Thymus (tissue), 14 donors: ENCODE measurements around the gene FBXO5. TPM values are rescaled to one million over a fixed set of nuclear protein-coding genes. Genes with fewer than 3 reads are reported as not detected.
A peak's percentile ranks its signal among the peaks of the same experiment; 100 is the strongest.

Experiments
- DNase-seq, 9 donors: peaks; one replicate each; pipeline ENCODE4 v3.0.0-alpha.2; 2013; ENCODE audit warnings: low spot score in 9 of 9, low read depth in 6 of 9, missing footprints in 1 of 9
- H3K27ac ChIP-seq, 2 donors: one replicate each; pipeline ENCODE4 v1.5.1; 2013; ENCODE audit warnings: control low read depth in 1 of 2, low read depth in 1 of 2, low read length in 1 of 2, mild to moderate bottlenecking in 1 of 2, moderate library complexity in 1 of 2
- H3K27me3 ChIP-seq, 2 donors: one replicate each; pipeline ENCODE4 v1.5.1; 2013; ENCODE audit warnings: low read length in 1 of 2; ENCODE audit not compliant: control insufficient read depth in 2 of 2, insufficient read depth in 1 of 2
- H3K36me3 ChIP-seq, 2 donors: one replicate each; pipeline ENCODE4 v1.5.1; 2013; ENCODE audit warnings: low read length in 1 of 2, mild to moderate bottlenecking in 1 of 2, moderate library complexity in 1 of 2; ENCODE audit not compliant: control insufficient read depth in 2 of 2, insufficient read depth in 2 of 2
- H3K4me1 ChIP-seq, 2 donors: one replicate each; pipeline ENCODE4 v1.5.1; 2013; ENCODE audit warnings: low read length in 2 of 2; ENCODE audit not compliant: control insufficient read depth in 2 of 2, insufficient read depth in 2 of 2
- H3K4me3 ChIP-seq, 2 donors: one replicate each; pipeline ENCODE4 v1.5.1; 2013; ENCODE audit warnings: low read length in 2 of 2, control low read depth in 1 of 2, mild to moderate bottlenecking in 1 of 2
- H3K9me3 ChIP-seq, 2 donors: one replicate each; pipeline ENCODE4 v1.5.1; 2013; ENCODE audit warnings: low read length in 1 of 2, mild to moderate bottlenecking in 1 of 2; ENCODE audit not compliant: control insufficient read depth in 2 of 2, insufficient read depth in 1 of 2
- WGBS: extraction: QIAGEN DNeasy Blood & Tissue Kit; methylation state at CpG from one replicate; pipeline ENCODE4 v1.1.7; 2013; 5-methylcytosine and 5-hydroxymethylcytosine counted together
- long read RNA-seq, 10 donors: transcript quantifications; one replicate each; lab custom pipeline, GENCODE V29; 2026
- polyA plus RNA-seq: library from polyadenylated mRNA; stranded (reverse); fragments of 200-250 nt; gene quantifications from one replicate; pipeline ENCODE4 v1.2.3, GENCODE V29; 2013
- total RNA-seq: library from RNA; stranded (reverse); fragments of 120-200 nt; gene quantifications from one replicate; pipeline ENCODE4 v1.2.4, GENCODE V29; 2013
- donor health status: healthy.

The FBXO5 gene, protein sequence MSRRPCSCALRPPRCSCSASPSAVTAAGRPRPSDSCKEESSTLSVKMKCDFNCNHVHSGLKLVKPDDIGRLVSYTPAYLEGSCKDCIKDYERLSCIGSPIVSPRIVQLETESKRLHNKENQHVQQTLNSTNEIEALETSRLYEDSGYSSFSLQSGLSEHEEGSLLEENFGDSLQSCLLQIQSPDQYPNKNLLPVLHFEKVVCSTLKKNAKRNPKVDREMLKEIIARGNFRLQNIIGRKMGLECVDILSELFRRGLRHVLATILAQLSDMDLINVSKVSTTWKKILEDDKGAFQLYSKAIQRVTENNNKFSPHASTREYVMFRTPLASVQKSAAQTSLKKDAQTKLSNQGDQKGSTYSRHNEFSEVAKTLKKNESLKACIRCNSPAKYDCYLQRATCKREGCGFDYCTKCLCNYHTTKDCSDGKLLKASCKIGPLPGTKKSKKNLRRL
- total RNA-seq (32.6 TPM), polyA plus RNA-seq (6.4 TPM)
- long read RNA-seq, donor 1, partial matches to known transcripts: 0 of 1 reads
- long read RNA-seq, donor 1, other reads (novel, unspliced or antisense): 0 of 1 reads
- long read RNA-seq, donor 2: 0 reads
- long read RNA-seq, donor 3, partial matches to known transcripts: 29 of 39 reads
- long read RNA-seq, donor 3, other reads (novel, unspliced or antisense): 0 of 39 reads
- long read RNA-seq, donor 4, partial matches to known transcripts: 20 of 24 reads
- long read RNA-seq, donor 4, other reads (novel, unspliced or antisense): 0 of 24 reads
- long read RNA-seq, donor 5, transcript FBXO5-201 (5 exons, 2,037 nt): major isoform, 8 of 16 reads
- long read RNA-seq, donor 5, partial matches to known transcripts: 0 of 16 reads
- long read RNA-seq, donor 5, other reads (novel, unspliced or antisense): 0 of 16 reads
- long read RNA-seq, donor 6, transcript FBXO5-203 (2 exons, 2,610 nt): major isoform, 7 of 14 reads
- long read RNA-seq, donor 6, transcript FBXO5-201 (5 exons, 2,037 nt): minor isoform, 5 of 14 reads
- long read RNA-seq, donor 6, partial matches to known transcripts: 0 of 14 reads
- long read RNA-seq, donor 6, other reads (novel, unspliced or antisense): 0 of 14 reads
- long read RNA-seq, donor 7, transcript FBXO5-201 (5 exons, 2,037 nt): major isoform, 8 of 13 reads
- long read RNA-seq, donor 7, partial matches to known transcripts: 0 of 13 reads
- long read RNA-seq, donor 7, other reads (novel, unspliced or antisense): 0 of 13 reads
- long read RNA-seq, donor 8, partial matches to known transcripts: 0 of 5 reads
- long read RNA-seq, donor 8, other reads (novel, unspliced or antisense): 0 of 5 reads
- long read RNA-seq, donor 9, transcript FBXO5-201 (5 exons, 2,037 nt): major isoform, 7 of 10 reads
- long read RNA-seq, donor 9, partial matches to known transcripts: 0 of 10 reads
- long read RNA-seq, donor 9, other reads (novel, unspliced or antisense): 0 of 10 reads
- long read RNA-seq, donor 10, partial matches to known transcripts: 10 of 18 reads
- long read RNA-seq, donor 10, other reads (novel, unspliced or antisense): 0 of 18 reads

DNA sequence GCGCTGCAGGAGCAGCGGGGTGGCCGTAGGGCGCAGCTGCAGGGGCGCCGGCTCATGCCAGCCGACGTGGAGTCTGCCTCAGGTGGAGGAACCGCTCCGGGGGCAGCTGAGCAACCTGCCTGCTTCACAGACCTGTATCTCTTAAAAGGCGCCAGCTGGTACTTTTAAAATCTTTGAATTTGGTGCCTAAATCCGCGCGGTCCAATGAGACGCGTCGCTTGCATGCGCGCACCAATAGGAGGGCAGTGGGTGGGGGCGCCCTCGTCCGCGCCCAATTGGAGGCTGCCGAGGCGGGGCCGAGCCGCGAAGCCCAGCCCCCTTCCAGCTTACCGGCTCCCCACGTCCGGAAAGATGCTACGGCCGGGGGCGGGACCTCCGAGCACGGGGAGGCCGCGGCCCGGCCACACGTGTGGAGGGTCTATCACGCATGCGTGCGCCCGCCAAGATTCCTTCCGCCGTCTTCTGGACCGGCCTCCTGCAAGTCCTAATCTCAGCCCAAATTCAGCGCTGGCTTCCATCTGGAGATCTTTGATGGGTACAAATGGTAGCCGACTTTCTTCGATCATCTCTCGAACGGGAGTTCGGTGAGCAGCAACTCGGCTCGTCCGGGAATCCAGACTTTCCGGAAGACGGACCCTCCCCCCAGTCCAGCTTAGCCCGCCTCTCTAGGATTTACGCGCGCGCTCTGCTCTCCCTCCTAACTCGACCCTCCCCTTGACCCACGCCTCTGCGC, at the start of gene FBXO5:
TSS of gene FBXO5 (minus strand) at position 138 of the 733 bp plus-strand sequence. CDS start at position 56, 82 bp downstream.
- whole genome bisulfite sequencing: under 1% methylated on average over 66 of the region's 66 CpGs
- H3K27me3 ChIP-seq: no peaks in the 10 kb centered on the region
- peaks cover 16 to 20% of the 10 kb centered on the region in 2 donors for H3K4me1 ChIP-seq
- DNase-seq: peak; percentile 88 to 98 (median 94)
- peak within 1 kb of the TSS; percentile 85 to 94 for H3K27ac ChIP-seq
- peaks cover 3 to 13% of the 10 kb centered on the region in 2 donors for H3K36me3 ChIP-seq
- peak within 1 kb of the TSS; percentile 63 to 87 for H3K4me3 ChIP-seq
- no peaks in the 10 kb centered on the region for H3K9me3 ChIP-seq

- Histone ChIP-seq H3K9me3 (no peaks in the 10 kb centered on the region), H3K4me1 (no peaks in the 10 kb centered on the region), H3K27ac (no peak overlapping the region), H3K36me3 (no peaks in the 10 kb centered on the region), H3K4me3 (no peak overlapping the region), H3K27me3 (no peaks in the 10 kb centered on the region)
- peak in 1 of 9 donors; percentile 28 for DNase-seq
- 80% methylated on average over 9 of the region's 9 CpGs for WGBS
Observed at GRCh38 chr6:153032255-153032882, 49.5 kb upstream of the FBXO5 start.

- H3K9me3 ChIP-seq: no peaks in the 10 kb centered on the region
- 55% methylated on average over 1 of the region's 1 CpG for WGBS
- no peaks in the 10 kb centered on the region for H3K4me1 ChIP-seq
- no peaks in the 10 kb centered on the region for H3K36me3 ChIP-seq
- no peak overlapping the region for H3K27ac ChIP-seq
- no peak overlapping the region for H3K4me3 ChIP-seq
- no peak for DNase-seq
- H3K27me3 ChIP-seq: no peaks in the 10 kb centered on the region
Observed at GRCh38 chr6:153031335-153031955, 48.6 kb upstream of the FBXO5 start.

DNA sequence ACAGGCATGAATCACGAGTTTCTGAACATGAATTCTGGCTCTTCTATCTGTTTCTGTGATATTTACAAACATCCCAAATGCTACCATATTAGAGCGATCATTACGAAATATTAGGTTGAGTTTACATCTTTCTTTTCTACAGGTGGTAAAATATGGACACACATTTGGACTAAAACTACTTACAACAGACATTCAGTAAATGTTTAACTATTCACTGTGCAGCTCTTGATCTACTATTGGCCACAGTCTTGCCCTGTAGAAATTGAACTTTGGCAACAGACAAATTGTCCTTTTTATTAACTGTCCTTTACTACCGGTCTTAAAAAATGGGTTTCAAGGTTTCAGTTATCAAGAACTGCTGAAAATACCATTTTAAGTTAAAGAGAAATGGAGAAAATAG, 46.1 kb upstream of the FBXO5 start:
- Histone ChIP-seq H3K4me1 (peaks cover 0 to 3% of the 10 kb centered on the region in 2 donors), H3K36me3 (no peaks in the 10 kb centered on the region), H3K9me3 (no peaks in the 10 kb centered on the region), H3K4me3 (no peak overlapping the region), H3K27ac (no peak overlapping the region), H3K27me3 (no peaks in the 10 kb centered on the region)
- no peak for DNase-seq
- 81% methylated on average over 4 of the region's 4 CpGs for WGBS

GRCh38 chr6:153028286-153028685, 45.4 kb upstream of the FBXO5 start:
- H3K4me1 ChIP-seq: peaks cover 0 to 3% of the 10 kb centered on the region in 2 donors
- no peaks in the 10 kb centered on the region for H3K36me3 ChIP-seq
- H3K27me3 ChIP-seq: no peaks in the 10 kb centered on the region
- 98% methylated on average over 2 of the region's 2 CpGs for WGBS
- no peak overlapping the region for H3K4me3 ChIP-seq
- no peak for DNase-seq
- H3K9me3 ChIP-seq: no peaks in the 10 kb centered on the region
- no peak overlapping the region for H3K27ac ChIP-seq

GRCh38 chr6:153027480-153027879, 44.6 kb upstream of the FBXO5 start:
- H3K4me1 ChIP-seq: peaks cover 0 to 3% of the 10 kb centered on the region in 2 donors
- WGBS: 88% methylated on average over 4 of the region's 4 CpGs
- H3K27me3 ChIP-seq: no peaks in the 10 kb centered on the region
- no peaks in the 10 kb centered on the region for H3K36me3 ChIP-seq
- DNase-seq: no peak
- no peaks in the 10 kb centered on the region for H3K9me3 ChIP-seq
- H3K4me3 ChIP-seq: no peak overlapping the region
- H3K27ac ChIP-seq: no peak overlapping the region

GRCh38 chr6:153024709-153025017, 41.8 kb upstream of the FBXO5 start:
- WGBS: 7% methylated on average over 1 of the region's 1 CpG
- DNase-seq: no peak
- Histone ChIP-seq H3K27me3 (no peaks in the 10 kb centered on the region), H3K9me3 (no peaks in the 10 kb centered on the region), H3K36me3 (no peaks in the 10 kb centered on the region), H3K4me1 (peaks cover 0 to 3% of the 10 kb centered on the region in 2 donors), H3K4me3 (no peak overlapping the region), H3K27ac (no peak overlapping the region)
